Fibroblast of pulmonary artery (primary cell): ENCODE measurements around the gene EYS.

Experiments
- DNase-seq: peaks from one replicate; pipeline ENCODE4 v3.0.0-alpha.2; 2010; ENCODE audit warnings: low read depth
- H3K4me3 ChIP-seq: replicated peaks from 2 replicates; pipeline ENCODE4 v1.5.1; 2011; ENCODE audit warnings: low read depth, mild to moderate bottlenecking, control low read depth, low read length, moderate library complexity
- TF ChIP-seq, protein P1 (sequence below): IDR thresholded peaks from 2 replicates; pipeline ENCODE4 v1.5.1; 2011; ENCODE audit warnings: mild to moderate bottlenecking, control low read depth, low read length, inconsistent platforms; ENCODE audit errors: missing control alignments

EYS gene

DNA sequence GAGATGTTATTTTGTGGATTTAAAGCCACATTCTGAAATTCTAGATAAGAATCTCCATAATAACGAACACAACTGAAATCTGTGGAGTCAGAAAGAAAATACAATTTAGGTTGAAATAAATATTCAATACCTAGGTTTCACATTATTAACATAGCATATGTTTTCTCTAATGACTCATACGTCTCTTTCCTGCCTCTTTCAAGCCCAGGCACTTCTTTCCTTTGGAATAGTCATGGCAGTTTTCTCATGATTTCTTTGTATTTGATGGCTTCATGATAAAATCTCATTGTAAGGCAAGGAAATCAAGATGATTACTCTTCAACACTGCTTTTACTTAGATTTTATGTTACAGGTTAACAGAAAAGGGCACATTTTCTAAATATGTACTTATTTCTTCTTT lies 1267.8 kb downstream of the EYS start:
- DNase-seq: peak; percentile 4
- TF ChIP-seq, protein P1, sequence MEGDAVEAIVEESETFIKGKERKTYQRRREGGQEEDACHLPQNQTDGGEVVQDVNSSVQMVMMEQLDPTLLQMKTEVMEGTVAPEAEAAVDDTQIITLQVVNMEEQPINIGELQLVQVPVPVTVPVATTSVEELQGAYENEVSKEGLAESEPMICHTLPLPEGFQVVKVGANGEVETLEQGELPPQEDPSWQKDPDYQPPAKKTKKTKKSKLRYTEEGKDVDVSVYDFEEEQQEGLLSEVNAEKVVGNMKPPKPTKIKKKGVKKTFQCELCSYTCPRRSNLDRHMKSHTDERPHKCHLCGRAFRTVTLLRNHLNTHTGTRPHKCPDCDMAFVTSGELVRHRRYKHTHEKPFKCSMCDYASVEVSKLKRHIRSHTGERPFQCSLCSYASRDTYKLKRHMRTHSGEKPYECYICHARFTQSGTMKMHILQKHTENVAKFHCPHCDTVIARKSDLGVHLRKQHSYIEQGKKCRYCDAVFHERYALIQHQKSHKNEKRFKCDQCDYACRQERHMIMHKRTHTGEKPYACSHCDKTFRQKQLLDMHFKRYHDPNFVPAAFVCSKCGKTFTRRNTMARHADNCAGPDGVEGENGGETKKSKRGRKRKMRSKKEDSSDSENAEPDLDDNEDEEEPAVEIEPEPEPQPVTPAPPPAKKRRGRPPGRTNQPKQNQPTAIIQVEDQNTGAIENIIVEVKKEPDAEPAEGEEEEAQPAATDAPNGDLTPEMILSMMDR: no peak
- H3K4me3 ChIP-seq: no peak overlapping the region

DNA sequence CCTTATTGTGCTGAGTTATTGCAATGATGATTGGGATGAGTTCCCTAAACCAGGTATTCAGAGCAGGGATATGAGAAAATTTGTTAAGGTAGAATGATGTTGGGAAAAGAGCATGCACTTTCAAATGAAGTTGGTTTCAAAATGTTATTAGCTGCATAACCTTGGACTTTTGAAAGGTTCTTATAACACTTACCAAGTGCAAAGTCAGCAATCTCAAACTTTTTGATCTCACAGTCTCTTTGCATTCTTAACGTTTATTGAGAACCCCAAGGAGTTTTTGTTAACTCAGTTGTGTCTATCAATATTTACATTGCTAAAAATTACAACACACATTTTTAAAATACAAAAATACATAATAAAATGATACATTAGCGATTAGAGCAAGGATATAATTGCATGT lies 1269.0 kb downstream of the EYS start:
- H3K4me3 ChIP-seq: no peak overlapping the region
- no peak for DNase-seq
- TF ChIP-seq, protein P1: no peak

DNA sequence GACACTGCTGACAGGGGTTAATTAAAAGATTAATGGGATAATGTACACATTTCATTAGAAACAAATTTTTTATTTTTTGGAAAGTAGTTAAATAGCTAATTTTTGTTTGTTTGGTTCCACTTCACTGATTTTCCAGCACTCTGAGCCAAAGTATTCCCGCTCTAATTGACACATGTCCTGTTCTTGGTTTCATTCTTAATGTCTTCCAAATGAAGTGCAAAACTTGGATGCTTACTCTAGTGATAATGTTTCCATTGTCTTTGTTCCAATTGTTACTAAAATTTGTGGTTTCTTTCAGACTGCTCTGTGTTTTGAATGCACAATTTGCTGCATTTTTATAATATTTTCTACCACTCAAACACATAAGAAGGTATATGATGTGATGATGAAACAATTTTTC lies 1277.1 kb downstream of the EYS start:
- TF ChIP-seq, protein P1: no peak
- no peak overlapping the region for H3K4me3 ChIP-seq
- DNase-seq: no peak

DNA sequence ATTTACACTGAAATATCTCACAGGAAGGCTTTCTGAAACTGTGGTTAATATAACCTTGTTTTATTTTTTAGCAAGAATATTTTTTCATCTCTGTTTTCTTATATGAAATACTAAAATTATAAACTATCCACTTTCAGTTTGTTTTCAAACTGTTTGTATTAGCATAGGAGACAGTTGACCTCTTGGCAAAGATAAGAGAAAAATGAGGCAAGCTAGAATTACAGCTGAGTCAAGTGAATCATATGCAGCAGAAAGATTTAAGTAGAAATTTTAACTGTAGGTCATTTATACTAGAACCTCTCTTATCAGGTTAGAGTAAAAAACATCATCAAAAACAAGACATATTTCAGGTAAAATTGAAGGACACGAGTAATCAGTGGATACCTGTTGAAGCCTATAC lies 1278.8 kb downstream of the EYS start:
- H3K4me3 ChIP-seq: no peak overlapping the region
- TF ChIP-seq, protein P1: no peak
- DNase-seq: peak; percentile 17

DNA sequence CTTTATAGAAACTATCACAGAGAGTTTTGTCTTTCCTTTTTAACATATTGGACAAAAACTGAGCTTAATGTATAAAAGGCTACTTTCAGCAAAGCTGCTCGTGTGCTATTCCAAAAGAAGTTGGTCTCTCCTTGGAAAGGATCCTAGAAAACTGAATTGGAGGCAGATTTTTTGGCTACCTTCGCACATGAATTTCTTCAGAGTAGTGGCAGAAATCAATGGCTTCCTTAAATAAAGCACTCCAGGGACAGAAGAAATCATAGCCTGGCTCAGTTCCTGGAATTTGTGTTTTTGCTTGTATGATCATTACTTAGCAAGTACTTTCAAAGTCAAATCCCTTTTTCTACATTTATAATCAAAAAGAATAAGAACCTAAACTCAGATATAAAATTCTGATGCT lies 1291.1 kb downstream of the EYS start:
- H3K4me3 ChIP-seq: no peak overlapping the region
- TF ChIP-seq, protein P1: no peak
- peak; percentile 18 for DNase-seq

DNA sequence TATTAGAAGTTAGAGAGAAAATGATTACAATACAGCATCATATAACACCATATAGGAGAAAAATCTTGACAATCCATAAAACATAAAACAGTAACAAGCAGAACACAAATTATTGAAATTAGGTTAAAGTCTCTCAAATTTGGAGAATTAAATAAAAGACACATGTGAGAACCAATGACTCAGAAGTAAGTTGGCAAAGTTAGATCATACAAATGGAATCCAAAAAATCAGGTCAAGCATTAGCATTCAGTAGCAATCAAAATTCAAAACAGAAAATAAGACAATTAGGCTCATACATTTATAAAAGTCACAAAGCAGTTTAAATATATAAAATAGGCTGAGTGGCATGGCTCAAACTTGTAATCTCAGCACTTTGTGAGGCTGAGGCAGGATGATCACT lies 1295.8 kb downstream of the EYS start:
- H3K4me3 ChIP-seq: no peak overlapping the region
- TF ChIP-seq, protein P1: no peak
- no peak for DNase-seq

DNA sequence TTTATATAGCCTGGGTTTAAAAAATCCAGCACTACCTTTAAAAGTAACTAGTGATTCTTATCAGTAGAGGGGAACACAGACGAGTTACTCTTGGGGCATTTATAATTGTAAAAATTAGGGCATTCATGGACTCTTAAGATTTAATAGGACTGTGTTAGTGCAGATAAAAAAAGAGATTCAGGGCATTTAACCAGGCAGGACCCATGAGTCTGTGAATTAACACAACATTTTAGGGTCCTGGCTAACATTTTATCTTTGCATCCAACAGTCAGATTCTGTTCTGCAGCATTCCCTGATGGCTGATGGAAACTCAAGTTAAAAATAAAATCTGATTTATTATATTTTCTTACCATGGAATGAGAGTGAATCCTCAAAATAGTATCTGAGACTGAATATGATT lies 1297.1 kb downstream of the EYS start:
- no peak for DNase-seq
- TF ChIP-seq, protein P1: no peak
- no peak overlapping the region for H3K4me3 ChIP-seq
